PFSK-1 (cell line): Measurements from ENCODE around the gene THY1.

Experiments
- POLR2AphosphoS5 ChIP-seq: IDR thresholded peaks from 2 replicates; pipeline ENCODE4 v1.6.1; 2012; ENCODE audit warnings: low read depth, mild to moderate bottlenecking, control low read depth, low read length, moderate library complexity
- REST ChIP-seq, 2 experiments: IDR thresholded peaks; 2 replicates each; pipeline versions ENCODE4 v1.6.1 to v1.8.0; 2011 to 2012; ENCODE audit warnings: low read depth in 2 of 2, low read length in 2 of 2, control low read depth in 1 of 2, inconsistent platforms in 1 of 2, mild to moderate bottlenecking in 1 of 2, moderate library complexity in 1 of 2; ENCODE audit not compliant: insufficient read depth in 1 of 2

- TF ChIP-seq POLR2AphosphoS5 (no peak), REST (IDR thresholded peaks at IDR 0.05; ENCODE audit: insufficient read depth in 1 of 2, low read depth in 2 of 2, low read length in 2 of 2) (no peak)
Observed at GRCh38 chr11:119402470-119402869, 20.5 kb downstream of the THY1 start.
